ENCODE data around the gene PHACTR2.

Gene PHACTR2

DNA sequence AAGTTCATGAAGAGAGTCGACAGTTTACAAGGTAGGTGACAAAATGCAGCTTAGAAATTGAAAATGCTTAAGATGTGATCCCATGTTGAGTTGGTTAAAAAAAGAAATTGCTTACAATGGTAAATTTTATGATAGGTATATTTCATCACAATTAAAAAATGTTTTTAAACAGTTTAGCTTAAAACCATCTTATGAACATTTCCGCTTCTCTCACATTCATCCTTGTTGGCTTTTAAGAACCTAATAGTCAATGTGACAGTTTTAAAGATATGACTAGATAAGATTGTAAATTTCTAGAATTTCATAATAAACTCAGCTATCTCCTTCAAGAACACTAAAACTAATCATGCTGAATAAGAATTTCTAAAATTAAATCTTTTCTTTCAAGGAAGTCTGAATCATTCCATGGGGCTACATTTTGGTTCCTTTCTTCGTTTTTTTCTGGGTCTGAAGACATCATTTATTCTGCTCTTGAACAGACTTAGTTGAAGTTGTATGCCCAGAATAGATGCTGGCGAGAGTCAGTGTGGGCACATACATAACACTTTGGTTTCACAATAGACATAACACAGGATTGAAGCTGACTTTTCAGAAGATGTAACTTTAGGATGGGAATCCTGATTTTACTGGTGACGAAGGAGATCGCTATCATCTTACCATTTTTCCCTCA lies 129.5 kb downstream of the PHACTR2 start:
- no peak for ATAC-seq (ENCODE audit: low read depth)

DNA sequence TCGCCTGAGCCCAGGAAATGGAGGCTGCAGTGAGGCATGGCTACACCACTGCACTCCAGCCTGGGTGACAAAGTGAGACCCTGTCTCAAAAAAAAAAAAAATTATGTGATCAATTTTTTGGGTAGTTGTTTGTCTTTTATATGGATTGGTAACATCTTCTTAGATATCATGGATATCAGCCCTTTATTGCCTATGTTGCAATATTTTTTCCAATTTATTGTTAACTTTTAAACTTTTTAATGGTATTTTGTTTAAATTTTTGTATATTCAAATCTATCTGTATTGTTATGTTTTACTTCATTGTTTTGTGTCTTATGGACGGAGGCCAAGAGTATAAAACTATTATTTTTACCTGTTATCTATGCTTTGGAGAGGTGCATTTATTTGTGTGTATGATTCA lies 133.0 kb downstream of the PHACTR2 start:
- TF ChIP-seq, protein P1, sequence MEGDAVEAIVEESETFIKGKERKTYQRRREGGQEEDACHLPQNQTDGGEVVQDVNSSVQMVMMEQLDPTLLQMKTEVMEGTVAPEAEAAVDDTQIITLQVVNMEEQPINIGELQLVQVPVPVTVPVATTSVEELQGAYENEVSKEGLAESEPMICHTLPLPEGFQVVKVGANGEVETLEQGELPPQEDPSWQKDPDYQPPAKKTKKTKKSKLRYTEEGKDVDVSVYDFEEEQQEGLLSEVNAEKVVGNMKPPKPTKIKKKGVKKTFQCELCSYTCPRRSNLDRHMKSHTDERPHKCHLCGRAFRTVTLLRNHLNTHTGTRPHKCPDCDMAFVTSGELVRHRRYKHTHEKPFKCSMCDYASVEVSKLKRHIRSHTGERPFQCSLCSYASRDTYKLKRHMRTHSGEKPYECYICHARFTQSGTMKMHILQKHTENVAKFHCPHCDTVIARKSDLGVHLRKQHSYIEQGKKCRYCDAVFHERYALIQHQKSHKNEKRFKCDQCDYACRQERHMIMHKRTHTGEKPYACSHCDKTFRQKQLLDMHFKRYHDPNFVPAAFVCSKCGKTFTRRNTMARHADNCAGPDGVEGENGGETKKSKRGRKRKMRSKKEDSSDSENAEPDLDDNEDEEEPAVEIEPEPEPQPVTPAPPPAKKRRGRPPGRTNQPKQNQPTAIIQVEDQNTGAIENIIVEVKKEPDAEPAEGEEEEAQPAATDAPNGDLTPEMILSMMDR (IDR thresholded peaks at IDR 0.05; ENCODE audit: poor library complexity, severe bottlenecking): no peak
- ATAC-seq (ENCODE audit: low read depth) (no peak), DNase-seq (ENCODE audit: low spot score) (no peak)
- H3K4me3 ChIP-seq (ENCODE audit: severe bottlenecking): no peak overlapping the region
- H3K9me3 ChIP-seq (ENCODE audit: severe bottlenecking): peaks cover 3% of the 10 kb centered on the region
- no peak overlapping the region for H3K27ac ChIP-seq (ENCODE audit: poor library complexity, severe bottlenecking)
- H3K27me3 ChIP-seq (ENCODE audit: insufficient read depth, poor library complexity, severe bottlenecking): no peaks in the 10 kb centered on the region
- peaks cover 11% of the 10 kb centered on the region for H3K36me3 ChIP-seq (ENCODE audit: low read depth)
- no peaks in the 10 kb centered on the region for H3K4me1 ChIP-seq (ENCODE audit: insufficient read depth, poor library complexity, severe bottlenecking)

More for the DNA sequence above, 129.5 kb downstream of the PHACTR2 start:
- H3K36me3 ChIP-seq (ENCODE audit: low read depth): peaks cover 11% of the 10 kb centered on the region
- no peaks in the 10 kb centered on the region for H3K4me1 ChIP-seq (ENCODE audit: insufficient read depth, poor library complexity, severe bottlenecking)
- TF ChIP-seq, protein P1 (IDR thresholded peaks at IDR 0.05; ENCODE audit: poor library complexity, severe bottlenecking): no peak
- H3K27me3 ChIP-seq (ENCODE audit: insufficient read depth, poor library complexity, severe bottlenecking): no peaks in the 10 kb centered on the region
- DNase-seq (ENCODE audit: low spot score): no peak
- no peak overlapping the region for H3K4me3 ChIP-seq (ENCODE audit: severe bottlenecking)
- no peak overlapping the region for H3K27ac ChIP-seq (ENCODE audit: poor library complexity, severe bottlenecking)
- peaks cover 3% of the 10 kb centered on the region for H3K9me3 ChIP-seq (ENCODE audit: severe bottlenecking)

DNA sequence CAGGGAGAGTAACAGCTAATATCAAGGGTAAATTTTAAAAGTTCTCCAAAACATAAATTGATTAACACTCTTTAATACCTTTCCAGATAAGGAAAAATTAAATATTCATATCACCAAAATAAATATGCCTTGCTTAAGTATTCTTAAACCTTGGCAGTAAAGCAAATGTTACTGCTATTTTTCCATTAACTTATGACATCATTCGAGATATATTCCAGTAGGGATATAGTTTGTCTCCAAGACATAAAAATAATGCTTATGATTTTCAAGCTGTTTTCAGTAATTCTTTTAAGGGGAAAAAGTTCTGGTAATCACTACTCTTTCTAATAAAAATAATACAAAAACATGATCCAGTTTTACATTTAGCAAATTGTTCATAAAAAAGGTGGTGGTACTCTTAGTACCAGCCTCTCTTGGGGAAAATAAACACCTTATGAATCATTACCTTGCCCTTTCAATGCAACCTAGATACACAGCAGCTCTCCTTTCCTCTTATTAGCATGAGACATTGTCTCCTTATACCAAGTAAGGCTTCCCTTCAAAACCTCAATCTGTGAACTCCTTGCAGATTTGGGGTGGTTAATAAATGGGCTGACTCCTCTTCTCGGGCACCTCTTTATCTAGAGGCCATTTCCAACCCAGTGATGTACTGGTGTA lies 133.9 kb downstream of the PHACTR2 start:
- no peaks in the 10 kb centered on the region for H3K4me1 ChIP-seq (ENCODE audit: insufficient read depth, poor library complexity, severe bottlenecking)
- ATAC-seq (ENCODE audit: low read depth): no peak

DNA sequence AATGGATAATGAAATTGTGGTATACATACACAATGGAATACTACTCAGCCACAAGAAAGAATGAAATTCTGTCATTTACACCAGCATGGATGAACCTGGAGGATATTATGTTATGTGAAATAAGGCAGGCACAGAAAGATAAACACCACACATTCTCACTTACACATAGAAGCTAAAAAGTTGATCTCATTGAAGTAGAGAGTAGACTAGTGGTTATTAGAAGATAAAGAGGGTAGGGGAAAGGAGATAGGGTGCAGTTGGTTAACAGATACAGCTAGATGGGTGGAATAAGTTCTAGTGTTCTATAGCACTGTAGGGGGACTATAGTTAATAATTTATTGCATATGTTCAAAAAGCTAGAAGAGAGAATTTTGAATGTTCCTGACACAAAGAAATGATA lies 139.9 kb downstream of the PHACTR2 start:
- TF ChIP-seq, protein P1 (IDR thresholded peaks at IDR 0.05; ENCODE audit: poor library complexity, severe bottlenecking): no peak
- no peak for ATAC-seq (ENCODE audit: low read depth)
- H3K4me3 ChIP-seq (ENCODE audit: severe bottlenecking): no peak overlapping the region

More for the DNA sequence above, 133.9 kb downstream of the PHACTR2 start:
- Histone ChIP-seq H3K27ac (ENCODE audit: poor library complexity, severe bottlenecking) (no peak overlapping the region), H3K4me3 (ENCODE audit: severe bottlenecking) (no peak overlapping the region), H3K27me3 (ENCODE audit: insufficient read depth, poor library complexity, severe bottlenecking) (no peaks in the 10 kb centered on the region), H3K36me3 (ENCODE audit: low read depth) (peaks cover 11% of the 10 kb centered on the region), H3K9me3 (ENCODE audit: severe bottlenecking) (no peaks in the 10 kb centered on the region)
- TF ChIP-seq, protein P1 (IDR thresholded peaks at IDR 0.05; ENCODE audit: poor library complexity, severe bottlenecking): no peak
- DNase-seq (ENCODE audit: low spot score): no peak

DNA sequence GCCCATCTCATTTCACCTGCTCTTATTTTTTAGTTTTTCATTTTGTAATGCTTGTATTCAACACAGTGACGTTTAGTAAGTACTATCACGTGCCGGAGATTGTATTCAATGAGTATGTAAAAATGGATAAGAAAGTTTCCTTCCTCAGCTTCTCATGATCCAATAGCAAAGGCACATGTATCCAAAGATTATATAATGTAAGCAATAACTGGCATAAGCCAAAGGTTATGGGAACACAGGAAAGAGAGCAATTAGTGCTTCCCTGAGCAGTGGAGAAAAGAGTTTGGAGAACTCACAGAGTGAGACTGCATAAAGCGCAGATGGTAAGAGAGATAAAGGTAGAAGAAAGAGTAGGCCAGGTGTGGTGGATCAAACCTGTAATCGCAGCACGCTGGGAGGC lies 143.6 kb downstream of the PHACTR2 start:
- H3K27ac ChIP-seq (ENCODE audit: poor library complexity, severe bottlenecking): no peak overlapping the region
- H3K4me1 ChIP-seq (ENCODE audit: insufficient read depth, poor library complexity, severe bottlenecking): peaks cover 12% of the 10 kb centered on the region
- H3K9me3 ChIP-seq (ENCODE audit: severe bottlenecking): no peaks in the 10 kb centered on the region
- TF ChIP-seq, protein P1 (IDR thresholded peaks at IDR 0.05; ENCODE audit: poor library complexity, severe bottlenecking): no peak
- peaks cover 9% of the 10 kb centered on the region for H3K36me3 ChIP-seq (ENCODE audit: low read depth)
- no peaks in the 10 kb centered on the region for H3K27me3 ChIP-seq (ENCODE audit: insufficient read depth, poor library complexity, severe bottlenecking)
- DNase-seq (ENCODE audit: low spot score) (no peak), ATAC-seq (ENCODE audit: low read depth) (no peak)
- no peak overlapping the region for H3K4me3 ChIP-seq (ENCODE audit: severe bottlenecking)

More for the DNA sequence above, 139.9 kb downstream of the PHACTR2 start:
- H3K9me3 ChIP-seq (ENCODE audit: severe bottlenecking): no peaks in the 10 kb centered on the region
- no peak for DNase-seq (ENCODE audit: low spot score)
- H3K27ac ChIP-seq (ENCODE audit: poor library complexity, severe bottlenecking): no peak overlapping the region
- no peaks in the 10 kb centered on the region; the same call in none of the 2 replicates for H3K36me3 ChIP-seq (ENCODE audit: low read depth)
- peaks cover 2% of the 10 kb centered on the region for H3K4me1 ChIP-seq (ENCODE audit: insufficient read depth, poor library complexity, severe bottlenecking)
- no peaks in the 10 kb centered on the region for H3K27me3 ChIP-seq (ENCODE audit: insufficient read depth, poor library complexity, severe bottlenecking)
